Measurements from ENCODE around the gene CDCA8.

GRCh38 chr1:37721565-37721964, 29.2 kb downstream of the CDCA8 start:
- TF ChIP-seq, protein P1, sequence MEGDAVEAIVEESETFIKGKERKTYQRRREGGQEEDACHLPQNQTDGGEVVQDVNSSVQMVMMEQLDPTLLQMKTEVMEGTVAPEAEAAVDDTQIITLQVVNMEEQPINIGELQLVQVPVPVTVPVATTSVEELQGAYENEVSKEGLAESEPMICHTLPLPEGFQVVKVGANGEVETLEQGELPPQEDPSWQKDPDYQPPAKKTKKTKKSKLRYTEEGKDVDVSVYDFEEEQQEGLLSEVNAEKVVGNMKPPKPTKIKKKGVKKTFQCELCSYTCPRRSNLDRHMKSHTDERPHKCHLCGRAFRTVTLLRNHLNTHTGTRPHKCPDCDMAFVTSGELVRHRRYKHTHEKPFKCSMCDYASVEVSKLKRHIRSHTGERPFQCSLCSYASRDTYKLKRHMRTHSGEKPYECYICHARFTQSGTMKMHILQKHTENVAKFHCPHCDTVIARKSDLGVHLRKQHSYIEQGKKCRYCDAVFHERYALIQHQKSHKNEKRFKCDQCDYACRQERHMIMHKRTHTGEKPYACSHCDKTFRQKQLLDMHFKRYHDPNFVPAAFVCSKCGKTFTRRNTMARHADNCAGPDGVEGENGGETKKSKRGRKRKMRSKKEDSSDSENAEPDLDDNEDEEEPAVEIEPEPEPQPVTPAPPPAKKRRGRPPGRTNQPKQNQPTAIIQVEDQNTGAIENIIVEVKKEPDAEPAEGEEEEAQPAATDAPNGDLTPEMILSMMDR (IDR thresholded peaks at IDR 0.05), result no peak
- TF ChIP-seq POLR2A (IDR thresholded peaks at IDR 0.05), result no peak
